Measurements from ENCODE around the gene DIAPH3. TPM values are rescaled to one million over a fixed set of nuclear protein-coding genes. Genes with fewer than 3 reads are reported as not detected.
A peak's percentile ranks its signal among the peaks of the same experiment; 100 is the strongest.

Gene DIAPH3
- total RNA-seq, 2 donors from 2014 or later, result 7.1 to 8.0 TPM

DNA sequence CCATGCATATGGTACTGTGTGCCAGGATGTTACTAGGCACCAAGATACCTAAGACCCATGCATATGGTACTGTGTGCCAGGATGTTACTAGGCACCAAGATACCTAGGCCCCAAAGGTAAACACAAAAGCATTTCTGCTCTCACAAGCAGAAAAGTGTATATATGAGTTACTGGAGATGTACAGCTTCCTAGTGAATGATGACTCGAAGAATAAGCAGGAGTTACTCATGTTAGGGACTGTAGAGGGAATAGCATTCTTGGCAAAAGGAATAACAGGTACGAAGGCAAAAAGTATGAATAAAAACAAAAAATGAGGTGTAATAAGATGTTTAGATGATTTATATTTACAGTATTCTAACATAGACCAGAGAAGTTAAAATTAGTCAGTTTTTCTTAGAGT lies 383.7 kb downstream of the DIAPH3 start:
- Histone ChIP-seq H3K27me3 (replicated peaks; ENCODE audit: insufficient read depth) (no peaks in the 10 kb centered on the region), H3K4me3 (no peak overlapping the region), H3K4me1 (ENCODE audit: control insufficient read depth in 1 of 2, low read depth in 2 of 2) (no peaks in the 10 kb centered on the region), H3K36me3 (no peaks in the 10 kb centered on the region), H3K27ac (no peak overlapping the region), H3K9me3 (no peaks in the 10 kb centered on the region)
- TF ChIP-seq, protein P1, sequence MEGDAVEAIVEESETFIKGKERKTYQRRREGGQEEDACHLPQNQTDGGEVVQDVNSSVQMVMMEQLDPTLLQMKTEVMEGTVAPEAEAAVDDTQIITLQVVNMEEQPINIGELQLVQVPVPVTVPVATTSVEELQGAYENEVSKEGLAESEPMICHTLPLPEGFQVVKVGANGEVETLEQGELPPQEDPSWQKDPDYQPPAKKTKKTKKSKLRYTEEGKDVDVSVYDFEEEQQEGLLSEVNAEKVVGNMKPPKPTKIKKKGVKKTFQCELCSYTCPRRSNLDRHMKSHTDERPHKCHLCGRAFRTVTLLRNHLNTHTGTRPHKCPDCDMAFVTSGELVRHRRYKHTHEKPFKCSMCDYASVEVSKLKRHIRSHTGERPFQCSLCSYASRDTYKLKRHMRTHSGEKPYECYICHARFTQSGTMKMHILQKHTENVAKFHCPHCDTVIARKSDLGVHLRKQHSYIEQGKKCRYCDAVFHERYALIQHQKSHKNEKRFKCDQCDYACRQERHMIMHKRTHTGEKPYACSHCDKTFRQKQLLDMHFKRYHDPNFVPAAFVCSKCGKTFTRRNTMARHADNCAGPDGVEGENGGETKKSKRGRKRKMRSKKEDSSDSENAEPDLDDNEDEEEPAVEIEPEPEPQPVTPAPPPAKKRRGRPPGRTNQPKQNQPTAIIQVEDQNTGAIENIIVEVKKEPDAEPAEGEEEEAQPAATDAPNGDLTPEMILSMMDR (IDR thresholded peaks at IDR 0.05), result no peak
- no peak for ATAC-seq (ENCODE audit: insufficient number of reproducible peaks, low FRiP score, low read depth)
- DNase-seq (ENCODE audit: low spot score), result no peak

DNA sequence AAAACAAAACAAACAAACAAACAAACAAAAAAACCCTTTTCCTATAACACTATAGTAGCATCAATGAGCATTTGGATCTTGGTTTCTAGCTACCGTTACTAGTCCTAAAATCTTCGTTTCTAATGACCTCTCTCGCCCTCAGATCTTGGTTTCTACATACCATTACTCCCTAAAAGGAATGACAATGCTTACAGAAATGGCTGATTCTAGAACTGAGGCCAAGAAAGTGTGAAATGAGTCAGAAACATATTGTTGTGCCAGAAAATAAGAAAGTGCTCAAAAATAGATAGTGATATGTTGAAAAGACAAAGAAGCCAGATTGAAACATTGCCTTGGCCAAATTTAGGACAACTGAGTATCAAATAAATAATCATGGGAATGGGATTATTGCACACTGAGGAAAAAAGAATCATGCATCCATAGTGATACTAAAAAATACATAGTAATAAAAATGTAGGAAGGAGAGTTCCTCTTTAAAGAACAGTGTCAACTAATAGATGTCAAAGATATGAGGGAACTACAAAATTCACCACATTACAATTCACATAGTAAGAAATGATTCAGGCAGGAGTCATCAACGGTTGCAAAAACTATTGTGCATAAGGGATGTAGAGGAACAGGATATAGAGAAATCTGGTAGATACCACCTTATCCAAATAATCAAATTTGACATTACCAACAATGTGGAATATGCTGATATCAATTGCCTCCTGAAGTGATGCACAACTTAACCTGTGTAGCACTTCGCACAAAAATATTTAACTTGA lies 386.6 kb downstream of the DIAPH3 start:
- ATAC-seq (ENCODE audit: insufficient number of reproducible peaks, low FRiP score, low read depth) (no peak), DNase-seq (ENCODE audit: low spot score) (no peak)
- no peak overlapping the region for H3K4me3 ChIP-seq
- H3K9me3 ChIP-seq, result no peaks in the 10 kb centered on the region
- H3K27me3 ChIP-seq (replicated peaks; ENCODE audit: insufficient read depth), result no peaks in the 10 kb centered on the region
- TF ChIP-seq, protein P1 (IDR thresholded peaks at IDR 0.05), result no peak
- H3K36me3 ChIP-seq, result no peaks in the 10 kb centered on the region
- no peak overlapping the region for H3K27ac ChIP-seq
- peaks cover 4 to 5% of the 10 kb centered on the region in 2 donors for H3K4me1 ChIP-seq (ENCODE audit: control insufficient read depth in 1 of 2, low read depth in 2 of 2)

DNA sequence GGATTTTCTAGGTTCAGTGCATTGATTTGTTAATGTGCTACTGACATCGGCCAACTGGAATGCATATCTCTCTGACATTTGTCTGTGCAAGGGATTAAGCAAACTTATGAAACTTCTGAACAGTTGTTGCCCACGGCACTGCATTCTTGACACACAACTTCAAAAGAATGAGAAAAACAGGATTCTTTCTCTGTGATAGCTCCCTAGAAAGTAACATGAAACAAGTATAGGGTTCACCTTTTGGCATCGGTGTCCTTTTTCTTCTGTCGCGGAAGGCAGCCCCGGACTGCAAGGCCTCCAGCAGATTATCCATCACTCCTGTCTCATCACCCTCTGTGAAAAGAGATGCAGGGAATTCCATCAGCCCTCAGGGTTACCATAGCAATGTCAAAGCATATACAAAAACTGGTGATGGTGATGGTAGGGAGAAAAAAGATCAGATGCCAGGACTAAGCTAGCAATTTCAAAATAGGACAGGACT lies 389.2 kb downstream of the DIAPH3 start:
- Histone ChIP-seq H3K4me3 (no peak overlapping the region), H3K27me3 (replicated peaks; ENCODE audit: insufficient read depth) (no peaks in the 10 kb centered on the region), H3K36me3 (no peaks in the 10 kb centered on the region), H3K9me3 (no peaks in the 10 kb centered on the region), H3K4me1 (ENCODE audit: control insufficient read depth in 1 of 2, low read depth in 2 of 2) (peaks cover 4 to 10% of the 10 kb centered on the region in 2 donors), H3K27ac (no peak overlapping the region)
- no peak for ATAC-seq (ENCODE audit: insufficient number of reproducible peaks, low FRiP score, low read depth)
- TF ChIP-seq, protein P1 (IDR thresholded peaks at IDR 0.05), result no peak
- no peak for DNase-seq (ENCODE audit: low spot score)

DNA sequence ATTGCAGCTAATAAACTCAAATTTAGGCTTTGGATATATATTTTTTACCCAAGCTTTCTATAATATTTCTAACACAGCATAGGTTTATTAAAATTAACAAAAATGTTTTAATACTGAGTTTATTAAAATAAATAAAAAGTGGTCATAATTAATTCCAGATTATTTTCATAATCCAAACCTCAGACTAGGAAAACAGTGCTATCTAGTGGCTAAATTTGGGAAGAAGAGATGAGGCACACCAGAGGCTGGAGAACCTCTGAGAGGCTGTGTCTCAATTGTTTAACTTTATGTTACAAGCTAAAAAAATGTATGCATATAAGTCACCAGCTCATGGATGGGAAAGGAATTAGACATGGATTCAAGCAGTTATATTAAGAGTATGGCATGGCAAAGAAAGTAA lies 392.5 kb downstream of the DIAPH3 start:
- Histone ChIP-seq H3K4me3 (no peak overlapping the region), H3K27me3 (replicated peaks; ENCODE audit: insufficient read depth) (no peaks in the 10 kb centered on the region), H3K4me1 (ENCODE audit: control insufficient read depth in 1 of 2, low read depth in 2 of 2) (peaks cover 4 to 10% of the 10 kb centered on the region in 2 donors), H3K9me3 (no peaks in the 10 kb centered on the region), H3K27ac (no peak overlapping the region), H3K36me3 (no peaks in the 10 kb centered on the region)
- no peak for ATAC-seq (ENCODE audit: insufficient number of reproducible peaks, low FRiP score, low read depth)
- TF ChIP-seq, protein P1 (IDR thresholded peaks at IDR 0.05), result peak; percentile 22
- no peak for DNase-seq (ENCODE audit: low spot score)

DNA sequence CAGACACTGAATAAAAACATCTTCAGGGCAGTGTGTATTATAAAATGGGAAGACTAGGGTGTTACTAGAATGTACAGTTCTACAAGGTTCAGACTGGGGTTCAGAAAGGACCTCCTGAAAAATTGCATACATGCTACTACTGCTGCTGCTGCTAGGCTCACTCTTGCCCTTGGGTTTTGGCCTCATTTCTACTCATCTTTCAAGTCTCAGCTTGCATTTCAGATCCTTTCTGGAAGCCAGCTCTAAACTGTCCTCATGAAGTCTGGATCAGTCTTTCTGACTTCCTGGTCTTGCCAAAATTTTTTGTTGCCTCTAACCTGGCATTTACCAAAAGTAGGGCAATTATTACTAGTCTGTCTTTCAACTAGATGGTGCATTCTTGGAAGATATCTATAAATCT lies 393.3 kb downstream of the DIAPH3 start:
- Histone ChIP-seq H3K27me3 (replicated peaks; ENCODE audit: insufficient read depth) (no peaks in the 10 kb centered on the region), H3K27ac (no peak overlapping the region), H3K36me3 (no peaks in the 10 kb centered on the region), H3K4me3 (no peak overlapping the region), H3K9me3 (no peaks in the 10 kb centered on the region), H3K4me1 (ENCODE audit: control insufficient read depth in 1 of 2, low read depth in 2 of 2) (peaks cover 4 to 10% of the 10 kb centered on the region in 2 donors)
- ATAC-seq (ENCODE audit: insufficient number of reproducible peaks, low FRiP score, low read depth) (no peak), DNase-seq (ENCODE audit: low spot score) (no peak)
- TF ChIP-seq, protein P1 (IDR thresholded peaks at IDR 0.05), result no peak

Measured in thoracic aorta (tissue), 2 donors.